ENCODE results near the gene KCNIP1. TPM values are rescaled to one million over a fixed set of nuclear protein-coding genes. Genes with fewer than 3 reads are reported as not detected.

The KCNIP1 gene
- total and polyA plus RNA-seq, 8 donors = 0.35 to 4.9 (median 2.5) TPM

- Histone ChIP-seq H3K27me3 (peaks cover 0 to 7% of the 10 kb centered on the region in 2 donors), H3K36me3 (no peaks in the 10 kb centered on the region), H3K4me1 (no peaks in the 10 kb centered on the region), H3K27ac (no peak overlapping the region), H3K4me3 (no peak overlapping the region), H3K9me3 (no peaks in the 10 kb centered on the region)
- intact Hi-C loops (cut with DNase I) = no loop called here
- TF ChIP-seq, protein P1, sequence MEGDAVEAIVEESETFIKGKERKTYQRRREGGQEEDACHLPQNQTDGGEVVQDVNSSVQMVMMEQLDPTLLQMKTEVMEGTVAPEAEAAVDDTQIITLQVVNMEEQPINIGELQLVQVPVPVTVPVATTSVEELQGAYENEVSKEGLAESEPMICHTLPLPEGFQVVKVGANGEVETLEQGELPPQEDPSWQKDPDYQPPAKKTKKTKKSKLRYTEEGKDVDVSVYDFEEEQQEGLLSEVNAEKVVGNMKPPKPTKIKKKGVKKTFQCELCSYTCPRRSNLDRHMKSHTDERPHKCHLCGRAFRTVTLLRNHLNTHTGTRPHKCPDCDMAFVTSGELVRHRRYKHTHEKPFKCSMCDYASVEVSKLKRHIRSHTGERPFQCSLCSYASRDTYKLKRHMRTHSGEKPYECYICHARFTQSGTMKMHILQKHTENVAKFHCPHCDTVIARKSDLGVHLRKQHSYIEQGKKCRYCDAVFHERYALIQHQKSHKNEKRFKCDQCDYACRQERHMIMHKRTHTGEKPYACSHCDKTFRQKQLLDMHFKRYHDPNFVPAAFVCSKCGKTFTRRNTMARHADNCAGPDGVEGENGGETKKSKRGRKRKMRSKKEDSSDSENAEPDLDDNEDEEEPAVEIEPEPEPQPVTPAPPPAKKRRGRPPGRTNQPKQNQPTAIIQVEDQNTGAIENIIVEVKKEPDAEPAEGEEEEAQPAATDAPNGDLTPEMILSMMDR (IDR thresholded peaks at IDR 0.05) = no peak
- DNase-seq = no peak
- ATAC-seq = no peak
These were observed 116.0 kb downstream of the KCNIP1 start for GRCh38 chr5:170619869-170620268.

DNA sequence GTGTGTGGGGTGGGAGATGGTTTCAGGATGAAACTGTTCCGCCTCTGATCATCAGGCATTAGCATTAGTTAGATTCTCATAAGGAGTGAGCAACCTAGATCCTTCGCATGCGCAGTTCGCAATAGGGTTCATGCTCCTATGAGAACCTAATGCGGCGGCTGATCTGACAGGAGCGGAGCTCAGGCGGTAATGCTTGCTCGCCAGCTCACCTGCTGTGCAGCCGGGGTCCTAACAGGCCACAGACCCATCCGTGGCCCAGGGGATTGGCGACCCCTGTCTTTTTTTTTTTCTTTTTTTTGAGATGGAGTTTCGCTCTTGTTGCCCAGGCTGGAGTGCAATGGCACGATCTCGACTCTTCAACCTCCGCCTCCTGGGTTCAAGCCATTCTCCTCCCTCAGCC, 119.1 kb downstream of the KCNIP1 start:
- no peaks in the 10 kb centered on the region for H3K9me3 ChIP-seq
- H3K27me3 ChIP-seq = peaks cover 0 to 13% of the 10 kb centered on the region in 2 donors
- DNase-seq (no peak), ATAC-seq (no peak)
- TF ChIP-seq, protein P1 (IDR thresholded peaks at IDR 0.05) = no peak
- H3K4me1 ChIP-seq = no peaks in the 10 kb centered on the region
- H3K36me3 ChIP-seq = no peaks in the 10 kb centered on the region
- no peak overlapping the region for H3K27ac ChIP-seq
- intact Hi-C loops (cut with DNase I) = no loop called here
- no peak overlapping the region for H3K4me3 ChIP-seq

- intact Hi-C loops (cut with DNase I) = no loop called here
- peak; percentile 65 for ATAC-seq
- Histone ChIP-seq H3K36me3 (no peaks in the 10 kb centered on the region), H3K27ac (no peak overlapping the region), H3K9me3 (no peaks in the 10 kb centered on the region), H3K27me3 (peaks cover 0 to 13% of the 10 kb centered on the region in 2 donors), H3K4me3 (no peak overlapping the region), H3K4me1 (no peaks in the 10 kb centered on the region)
- DNase-seq = peak in 1 of 4 donors; percentile 60
- TF ChIP-seq, protein P1 (IDR thresholded peaks at IDR 0.05) = peak; percentile 45 to 55
These were observed 119.9 kb downstream of the KCNIP1 start for GRCh38 chr5:170623576-170624181.

DNA sequence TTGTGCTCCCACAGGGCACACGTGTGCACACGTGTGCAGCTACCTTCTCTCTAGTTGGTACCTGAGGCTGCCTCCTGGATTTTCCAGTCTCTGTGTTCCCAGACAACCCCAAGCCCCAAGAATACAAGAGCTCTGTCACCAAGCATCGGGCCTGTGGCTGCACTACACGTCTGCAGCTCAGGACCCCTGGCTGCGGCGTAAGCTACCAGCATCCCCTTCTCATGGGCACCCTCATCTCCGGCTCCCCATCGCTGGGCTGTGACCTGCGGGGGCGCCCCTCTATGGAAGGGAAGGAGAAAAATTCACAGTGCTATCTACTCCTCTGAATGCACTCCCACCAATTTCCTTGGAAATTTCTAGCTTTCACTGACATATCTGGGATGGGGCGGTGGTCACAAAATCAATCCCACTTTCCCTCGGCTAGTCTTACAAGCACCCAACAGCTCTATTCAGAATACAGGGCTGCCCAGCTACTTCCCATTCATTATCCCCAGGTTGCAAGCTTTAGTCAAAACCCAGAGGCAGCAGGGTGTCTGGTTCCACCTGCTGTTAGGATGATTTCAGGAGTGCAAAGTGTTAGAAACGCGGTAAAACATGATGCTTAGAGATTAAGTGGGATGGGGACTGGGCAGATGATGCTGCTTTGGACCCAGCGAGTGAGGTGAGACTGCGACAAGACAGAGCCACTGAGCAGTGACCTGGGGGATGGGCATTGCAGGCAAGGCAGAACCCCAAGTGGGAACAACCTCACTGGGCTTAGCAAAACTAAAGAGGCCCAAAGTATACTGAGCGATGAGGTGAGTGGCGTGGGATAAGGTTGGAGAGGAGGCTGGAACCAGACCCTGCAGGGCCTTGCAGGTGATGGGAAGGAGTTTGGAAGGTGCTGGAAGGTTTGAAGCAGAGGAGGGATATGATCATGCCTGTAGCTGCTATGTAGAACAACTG, 121.7 kb downstream of the KCNIP1 start:
- Histone ChIP-seq H3K27me3 (peaks cover 0 to 13% of the 10 kb centered on the region in 2 donors), H3K4me3 (no peak overlapping the region), H3K4me1 (no peaks in the 10 kb centered on the region), H3K9me3 (no peaks in the 10 kb centered on the region), H3K36me3 (no peaks in the 10 kb centered on the region), H3K27ac (no peak overlapping the region)
- TF ChIP-seq, protein P1 (IDR thresholded peaks at IDR 0.05) = no peak
- no peak for ATAC-seq
- intact Hi-C loops (cut with DNase I) = no loop called here
- DNase-seq = no peak

GRCh38 chr5:170626507-170627150, 122.8 kb downstream of the KCNIP1 start:
- Histone ChIP-seq H3K36me3 (no peaks in the 10 kb centered on the region), H3K27ac (no peak overlapping the region), H3K4me1 (peaks cover 0 to 6% of the 10 kb centered on the region in 2 donors), H3K4me3 (no peak overlapping the region), H3K9me3 (no peaks in the 10 kb centered on the region), H3K27me3 (peaks cover 0 to 15% of the 10 kb centered on the region in 2 donors)
- ATAC-seq (no peak), DNase-seq (no peak)
- intact Hi-C loops (cut with DNase I) = no loop called here
- TF ChIP-seq, protein P1 (IDR thresholded peaks at IDR 0.05) = no peak

Measured in left lung (tissue), 10 donors.